Measurements from ENCODE around the gene FOXP1. TPM values are rescaled to one million over a fixed set of nuclear protein-coding genes. Genes with fewer than 3 reads are reported as not detected.

The FOXP1 gene
- total RNA-seq, 1 donor from 2014 or later, result 27.3 TPM

- H3K79me2 ChIP-seq (ENCODE audit: low read depth), result no peaks in the 10 kb centered on the region
- H3K27ac Mint-ChIP-seq, result no peak overlapping the region
- H4K20me1 ChIP-seq (ENCODE audit: low read depth), result peaks cover 7% of the 10 kb centered on the region
- no peaks in the 10 kb centered on the region for H3F3A ChIP-seq (ENCODE audit: low read depth)
- H3K27me3 ChIP-seq, result no peaks in the 10 kb centered on the region
- no peaks in the 10 kb centered on the region for H3K9me3 ChIP-seq (ENCODE audit: low read depth)
- no peak overlapping the region for H2AFZ ChIP-seq (replicated peaks)
- H3K36me3 Mint-ChIP-seq, result peaks cover 31% of the 10 kb centered on the region
- TF ChIP-seq EZH2phosphoT487 (IDR thresholded peaks at IDR 0.05), result no peak
- TF ChIP-seq CTCF (IDR thresholded peaks at IDR 0.05), result no peak
- TF ChIP-seq EZH2 (IDR thresholded peaks at IDR 0.05), result no peak
- H3K4me1 ChIP-seq, result peaks cover 3% of the 10 kb centered on the region
- H3K9me3 Mint-ChIP-seq, result peaks cover 23% of the 10 kb centered on the region
- H3K4me3 ChIP-seq, result no peak overlapping the region
- no peak overlapping the region for H3K9ac ChIP-seq
- no peaks in the 10 kb centered on the region for H3K36me3 ChIP-seq
- no peak for DNase-seq (ENCODE audit: low spot score)
- H3K4me2 ChIP-seq, result no peak overlapping the region
- no peak overlapping the region for H3K4me3 Mint-ChIP-seq
- H3K4me1 Mint-ChIP-seq, result peaks cover 12% of the 10 kb centered on the region
- H3K27ac ChIP-seq, result no peak overlapping the region
- H3K27me3 Mint-ChIP-seq (ENCODE audit: insufficient read depth, low read depth), result no peaks in the 10 kb centered on the region
Observed at GRCh38 chr3:71491154-71491752, 92.3 kb downstream of the FOXP1 start.

- H2AFZ ChIP-seq (replicated peaks), result no peak overlapping the region
- H3K4me3 ChIP-seq, result no peak overlapping the region
- H3K4me2 ChIP-seq, result no peak overlapping the region
- DNase-seq (ENCODE audit: low spot score), result no peak
- TF ChIP-seq EZH2 (IDR thresholded peaks at IDR 0.05) (no peak), EZH2phosphoT487 (IDR thresholded peaks at IDR 0.05) (no peak), CTCF (IDR thresholded peaks at IDR 0.05) (no peak)
- H4K20me1 ChIP-seq (ENCODE audit: low read depth), result peaks cover 7% of the 10 kb centered on the region
- H3K9me3 Mint-ChIP-seq, result peaks cover 23% of the 10 kb centered on the region
- no peaks in the 10 kb centered on the region for H3K27me3 Mint-ChIP-seq (ENCODE audit: insufficient read depth, low read depth)
- no peaks in the 10 kb centered on the region for H3K79me2 ChIP-seq (ENCODE audit: low read depth)
- H3K4me3 Mint-ChIP-seq, result no peak overlapping the region
- H3K27ac Mint-ChIP-seq, result no peak overlapping the region
- H3K4me1 ChIP-seq, result peaks cover 3% of the 10 kb centered on the region
- no peaks in the 10 kb centered on the region for H3K9me3 ChIP-seq (ENCODE audit: low read depth)
- no peaks in the 10 kb centered on the region for H3K36me3 ChIP-seq
- no peak overlapping the region for H3K27ac ChIP-seq
- H3F3A ChIP-seq (ENCODE audit: low read depth), result no peaks in the 10 kb centered on the region
- H3K27me3 ChIP-seq, result no peaks in the 10 kb centered on the region
- peaks cover 13% of the 10 kb centered on the region for H3K4me1 Mint-ChIP-seq
- no peak overlapping the region for H3K9ac ChIP-seq
- H3K36me3 Mint-ChIP-seq, result peaks cover 28% of the 10 kb centered on the region
Observed at GRCh38 chr3:71490692-71491091, 92.8 kb downstream of the FOXP1 start.

GRCh38 chr3:71489315-71489761 is 94.2 kb downstream of the FOXP1 start:
- Mint-ChIP-seq H3K9me3 (peaks cover 23% of the 10 kb centered on the region), H3K4me1 (peaks cover 13% of the 10 kb centered on the region), H3K36me3 (peaks cover 28% of the 10 kb centered on the region), H3K4me3 (no peak overlapping the region), H3K27ac (no peak overlapping the region), H3K27me3 (ENCODE audit: insufficient read depth, low read depth) (no peaks in the 10 kb centered on the region)
- Histone ChIP-seq H3K27ac (no peak overlapping the region), H3K27me3 (no peaks in the 10 kb centered on the region), H3F3A (ENCODE audit: low read depth) (no peaks in the 10 kb centered on the region), H3K4me2 (no peak overlapping the region), H3K4me1 (peaks cover 3% of the 10 kb centered on the region), H2AFZ (replicated peaks) (no peak overlapping the region), H3K9me3 (ENCODE audit: low read depth) (no peaks in the 10 kb centered on the region), H3K4me3 (no peak overlapping the region), H3K36me3 (no peaks in the 10 kb centered on the region), H4K20me1 (ENCODE audit: low read depth) (peaks cover 7% of the 10 kb centered on the region), H3K79me2 (ENCODE audit: low read depth) (no peaks in the 10 kb centered on the region), H3K9ac (no peak overlapping the region)
- DNase-seq (ENCODE audit: low spot score), result no peak
- TF ChIP-seq CTCF (IDR thresholded peaks at IDR 0.05) (no peak), EZH2phosphoT487 (IDR thresholded peaks at IDR 0.05) (no peak), EZH2 (IDR thresholded peaks at IDR 0.05) (no peak)

Data from neural progenitor cell (in vitro differentiated cells).